Body of pancreas (tissue), 4 donors: Measurements from ENCODE around the gene DTWD2.

Source experiments
- POLR2A ChIP-seq, 3 donors: fragments of 450-650 bp; IDR thresholded peaks; one replicate each; pipeline ENCODE4 v1.6.1; 2016; ENCODE audit warnings: antibody characterized with exemption in 3 of 3, mild to moderate bottlenecking in 2 of 3
- TF ChIP-seq, protein P1 (sequence below), 7 experiments: fragments of 450-650 bp in 4 of 7; fragments of 200-600 bp in 3 of 7; sonication (generic) in 3 of 7; IDR thresholded peaks; one replicate each; pipeline ENCODE4 v1.5.1; 2016 to 2019; ENCODE audit warnings: antibody characterized with exemption in 7 of 7

DNA sequence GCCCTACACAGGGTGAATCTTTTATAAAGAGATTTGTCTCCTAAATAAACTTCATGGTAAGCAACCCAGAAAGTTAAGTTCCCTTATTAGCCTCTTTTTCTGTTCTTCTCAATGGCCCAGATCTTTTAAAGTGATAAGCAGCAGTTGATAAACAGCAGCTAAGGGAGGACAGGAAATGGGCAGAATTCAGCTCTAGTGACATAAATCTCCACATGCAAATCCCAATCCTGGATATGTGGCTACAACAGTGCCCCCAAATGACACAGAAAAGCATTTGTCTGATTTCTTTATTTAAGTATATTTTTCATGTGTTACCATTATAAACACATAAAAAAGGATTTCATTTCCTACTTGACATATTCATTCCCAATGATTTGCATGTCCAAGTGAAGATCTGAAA, 199.0 kb downstream of the DTWD2 start:
- TF ChIP-seq, protein P1, sequence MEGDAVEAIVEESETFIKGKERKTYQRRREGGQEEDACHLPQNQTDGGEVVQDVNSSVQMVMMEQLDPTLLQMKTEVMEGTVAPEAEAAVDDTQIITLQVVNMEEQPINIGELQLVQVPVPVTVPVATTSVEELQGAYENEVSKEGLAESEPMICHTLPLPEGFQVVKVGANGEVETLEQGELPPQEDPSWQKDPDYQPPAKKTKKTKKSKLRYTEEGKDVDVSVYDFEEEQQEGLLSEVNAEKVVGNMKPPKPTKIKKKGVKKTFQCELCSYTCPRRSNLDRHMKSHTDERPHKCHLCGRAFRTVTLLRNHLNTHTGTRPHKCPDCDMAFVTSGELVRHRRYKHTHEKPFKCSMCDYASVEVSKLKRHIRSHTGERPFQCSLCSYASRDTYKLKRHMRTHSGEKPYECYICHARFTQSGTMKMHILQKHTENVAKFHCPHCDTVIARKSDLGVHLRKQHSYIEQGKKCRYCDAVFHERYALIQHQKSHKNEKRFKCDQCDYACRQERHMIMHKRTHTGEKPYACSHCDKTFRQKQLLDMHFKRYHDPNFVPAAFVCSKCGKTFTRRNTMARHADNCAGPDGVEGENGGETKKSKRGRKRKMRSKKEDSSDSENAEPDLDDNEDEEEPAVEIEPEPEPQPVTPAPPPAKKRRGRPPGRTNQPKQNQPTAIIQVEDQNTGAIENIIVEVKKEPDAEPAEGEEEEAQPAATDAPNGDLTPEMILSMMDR (IDR thresholded peaks at IDR 0.05) = no peak
- TF ChIP-seq POLR2A (IDR thresholded peaks at IDR 0.05) = no peak
